ENCODE data around the gene REELD1. TPM values are rescaled to one million over a fixed set of nuclear protein-coding genes. Genes with fewer than 3 reads are reported as not detected.

The REELD1 gene
- polyA plus RNA-seq, 1 donor from 2014 or later: not detected

- Histone ChIP-seq H3K27ac (ENCODE audit: low read length) (no peak overlapping the region), H2AFZ (ENCODE audit: low read depth, low read length) (no peak overlapping the region), H3K4me3 (ENCODE audit: low read length) (no peak overlapping the region), H3K9me2 (ENCODE audit: insufficient read depth, low read length) (no peaks in the 10 kb centered on the region), H3K36me3 (ENCODE audit: insufficient read depth, low read length) (no peaks in the 10 kb centered on the region), H3K9me3 (ENCODE audit: low read length) (no peaks in the 10 kb centered on the region), H4K20me1 (ENCODE audit: insufficient read depth) (no peaks in the 10 kb centered on the region), H3K9ac (ENCODE audit: low read length) (no peak overlapping the region), H3K4me2 (ENCODE audit: low read length) (no peak overlapping the region), H3K27me3 (ENCODE audit: insufficient read depth, low read depth, low read length) (no peaks in the 10 kb centered on the region), H3F3A (ENCODE audit: insufficient read depth, low read length, poor library complexity, severe bottlenecking) (no peaks in the 10 kb centered on the region), H3K79me2 (replicated peaks; ENCODE audit: insufficient read depth, low read length) (no peaks in the 10 kb centered on the region)
- TF ChIP-seq SMC3 (conservative IDR thresholded peaks at IDR 0.05; ENCODE audit: poor library complexity) (no peak), POLR2AphosphoS5 (IDR thresholded peaks at IDR 0.05) (no peak), MXI1 (conservative IDR thresholded peaks at IDR 0.05; ENCODE audit: poor library complexity, severe bottlenecking) (no peak), CTCF (IDR thresholded peaks at IDR 0.05; ENCODE audit: poor library complexity, severe bottlenecking) (no peak), REST (IDR thresholded peaks at IDR 0.05; ENCODE audit: borderline replicate concordance) (no peak), EP300 (conservative IDR thresholded peaks at IDR 0.05; ENCODE audit: poor library complexity, severe bottlenecking) (no peak), EZH2 (IDR thresholded peaks at IDR 0.05; ENCODE audit: borderline replicate concordance, insufficient read depth, low read length, poor library complexity, severe bottlenecking) (no peak), TAF1 (IDR thresholded peaks at IDR 0.05; ENCODE audit: low read depth) (no peak), RAD21 (conservative IDR thresholded peaks at IDR 0.05) (no peak)
These were observed 48.5 kb upstream of the REELD1 start for GRCh38 chr4:146165840-146166239.

GRCh38 chr4:146170149-146170548 is 44.2 kb upstream of the REELD1 start:
- H2AFZ ChIP-seq (ENCODE audit: low read depth, low read length): no peak overlapping the region
- no peaks in the 10 kb centered on the region for H3K36me3 ChIP-seq (ENCODE audit: insufficient read depth, low read length)
- H4K20me1 ChIP-seq (ENCODE audit: insufficient read depth): no peaks in the 10 kb centered on the region
- H3K4me2 ChIP-seq (ENCODE audit: low read length): no peak overlapping the region
- H3K27me3 ChIP-seq (ENCODE audit: insufficient read depth, low read depth, low read length): no peaks in the 10 kb centered on the region
- no peaks in the 10 kb centered on the region for H3K9me2 ChIP-seq (ENCODE audit: insufficient read depth, low read length)
- H3K79me2 ChIP-seq (replicated peaks; ENCODE audit: insufficient read depth, low read length): no peaks in the 10 kb centered on the region
- TF ChIP-seq MXI1 (conservative IDR thresholded peaks at IDR 0.05; ENCODE audit: poor library complexity, severe bottlenecking) (no peak), POLR2AphosphoS5 (IDR thresholded peaks at IDR 0.05) (no peak), EZH2 (IDR thresholded peaks at IDR 0.05; ENCODE audit: borderline replicate concordance, insufficient read depth, low read length, poor library complexity, severe bottlenecking) (no peak), EP300 (conservative IDR thresholded peaks at IDR 0.05; ENCODE audit: poor library complexity, severe bottlenecking) (no peak), SMC3 (conservative IDR thresholded peaks at IDR 0.05; ENCODE audit: poor library complexity) (no peak), RAD21 (conservative IDR thresholded peaks at IDR 0.05) (no peak), REST (IDR thresholded peaks at IDR 0.05; ENCODE audit: borderline replicate concordance) (no peak), TAF1 (IDR thresholded peaks at IDR 0.05; ENCODE audit: low read depth) (no peak), CTCF (IDR thresholded peaks at IDR 0.05; ENCODE audit: poor library complexity, severe bottlenecking) (no peak)
- H3K9me3 ChIP-seq (ENCODE audit: low read length): no peaks in the 10 kb centered on the region
- H3K4me3 ChIP-seq (ENCODE audit: low read length): no peak overlapping the region
- no peak overlapping the region for H3K27ac ChIP-seq (ENCODE audit: low read length)
- H3K9ac ChIP-seq (ENCODE audit: low read length): no peak overlapping the region
- no peaks in the 10 kb centered on the region for H3F3A ChIP-seq (ENCODE audit: insufficient read depth, low read length, poor library complexity, severe bottlenecking)
